ENCODE measurements around the gene DNAH12.
A peak's percentile ranks its signal among the peaks of the same experiment; 100 is the strongest.
"Not testable (repeated sequence)": the region's sequence is repeated elsewhere in the genome, so short reads cannot be mapped to it uniquely, and the experiment has no call there.

DNAH12 gene

GRCh38 chr3:57500506-57500905, 43.6 kb downstream of the DNAH12 start:
- DNase-seq (ENCODE audit: extremely low read depth, low read depth) = no peak
- no peak overlapping the region for H3K4me3 ChIP-seq (replicated peaks; ENCODE audit: low read depth, low read length)
- TF ChIP-seq, protein P1, sequence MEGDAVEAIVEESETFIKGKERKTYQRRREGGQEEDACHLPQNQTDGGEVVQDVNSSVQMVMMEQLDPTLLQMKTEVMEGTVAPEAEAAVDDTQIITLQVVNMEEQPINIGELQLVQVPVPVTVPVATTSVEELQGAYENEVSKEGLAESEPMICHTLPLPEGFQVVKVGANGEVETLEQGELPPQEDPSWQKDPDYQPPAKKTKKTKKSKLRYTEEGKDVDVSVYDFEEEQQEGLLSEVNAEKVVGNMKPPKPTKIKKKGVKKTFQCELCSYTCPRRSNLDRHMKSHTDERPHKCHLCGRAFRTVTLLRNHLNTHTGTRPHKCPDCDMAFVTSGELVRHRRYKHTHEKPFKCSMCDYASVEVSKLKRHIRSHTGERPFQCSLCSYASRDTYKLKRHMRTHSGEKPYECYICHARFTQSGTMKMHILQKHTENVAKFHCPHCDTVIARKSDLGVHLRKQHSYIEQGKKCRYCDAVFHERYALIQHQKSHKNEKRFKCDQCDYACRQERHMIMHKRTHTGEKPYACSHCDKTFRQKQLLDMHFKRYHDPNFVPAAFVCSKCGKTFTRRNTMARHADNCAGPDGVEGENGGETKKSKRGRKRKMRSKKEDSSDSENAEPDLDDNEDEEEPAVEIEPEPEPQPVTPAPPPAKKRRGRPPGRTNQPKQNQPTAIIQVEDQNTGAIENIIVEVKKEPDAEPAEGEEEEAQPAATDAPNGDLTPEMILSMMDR (IDR thresholded peaks at IDR 0.05; ENCODE audit: low read depth, low read length, missing control alignments) = no peak

DNA sequence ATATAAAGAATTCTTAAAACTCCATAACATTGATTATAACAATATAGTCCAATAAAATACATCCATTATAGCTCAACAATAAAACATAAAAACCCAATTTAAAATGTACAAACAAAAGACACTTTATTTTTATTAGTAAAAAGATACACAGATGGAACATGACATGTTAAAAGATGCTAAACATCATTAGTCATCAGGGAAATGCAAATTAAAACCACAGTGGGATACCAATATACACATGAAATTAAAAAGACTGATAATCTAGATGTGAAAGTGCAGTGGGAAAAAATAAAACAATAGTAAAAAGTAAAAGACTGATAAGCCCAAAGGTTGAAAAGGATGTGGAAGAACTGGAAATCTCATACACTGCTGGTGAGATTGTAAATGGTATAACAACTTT, 46.2 kb downstream of the DNAH12 start:
- DNase-seq (ENCODE audit: extremely low read depth, low read depth) = no peak
- no peak overlapping the region for H3K4me3 ChIP-seq (replicated peaks; ENCODE audit: low read depth, low read length)

DNA sequence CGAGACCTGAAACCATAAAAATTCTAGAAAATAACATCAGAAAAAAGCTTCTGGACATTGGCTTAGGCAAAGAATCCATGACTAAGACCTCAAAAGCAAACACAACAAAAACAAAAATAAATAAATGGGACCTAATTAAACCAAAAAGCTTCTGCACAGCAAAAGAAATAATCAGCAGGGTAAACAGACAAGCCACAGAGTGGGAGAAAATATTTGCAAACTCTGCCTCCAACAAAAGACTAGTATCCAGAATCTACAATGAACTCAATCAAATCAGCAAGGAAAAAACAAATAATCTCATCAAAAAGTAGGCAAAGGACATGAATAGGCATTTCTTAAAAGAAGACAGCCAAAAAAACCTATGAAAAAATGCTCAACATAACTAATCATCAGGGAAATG, 59.6 kb downstream of the DNAH12 start:
- no peak for DNase-seq (ENCODE audit: extremely low read depth, low read depth)
- no peak overlapping the region for H3K4me3 ChIP-seq (replicated peaks; ENCODE audit: low read depth, low read length)
- TF ChIP-seq, protein P1 (IDR thresholded peaks at IDR 0.05; ENCODE audit: low read depth, low read length, missing control alignments) = no peak

More for the DNA sequence above, 46.2 kb downstream of the DNAH12 start:
- TF ChIP-seq, protein P1 (IDR thresholded peaks at IDR 0.05; ENCODE audit: low read depth, low read length, missing control alignments) = no peak

DNA sequence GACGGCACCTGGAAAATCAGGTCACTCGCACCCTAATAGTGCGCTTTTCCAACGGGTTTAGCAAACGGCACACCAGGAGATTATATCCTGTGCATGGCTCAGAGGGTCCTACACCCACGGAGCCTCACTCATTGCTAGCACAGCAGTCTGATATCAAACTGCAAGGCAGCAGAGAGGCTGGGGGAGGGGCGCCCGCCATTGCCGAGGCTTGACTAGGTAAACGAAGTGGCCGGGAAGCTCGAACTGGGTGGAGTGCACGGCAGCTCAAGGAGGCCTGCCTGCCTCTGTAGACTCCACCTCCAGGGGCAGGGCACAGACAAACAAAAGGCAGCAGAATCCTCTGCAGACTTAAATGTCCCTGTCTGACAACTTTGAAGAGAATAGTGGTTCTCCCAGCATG, 67.0 kb downstream of the DNAH12 start:
- not testable (repeated sequence) for H3K4me3 ChIP-seq (replicated peaks; ENCODE audit: low read depth, low read length)

DNA sequence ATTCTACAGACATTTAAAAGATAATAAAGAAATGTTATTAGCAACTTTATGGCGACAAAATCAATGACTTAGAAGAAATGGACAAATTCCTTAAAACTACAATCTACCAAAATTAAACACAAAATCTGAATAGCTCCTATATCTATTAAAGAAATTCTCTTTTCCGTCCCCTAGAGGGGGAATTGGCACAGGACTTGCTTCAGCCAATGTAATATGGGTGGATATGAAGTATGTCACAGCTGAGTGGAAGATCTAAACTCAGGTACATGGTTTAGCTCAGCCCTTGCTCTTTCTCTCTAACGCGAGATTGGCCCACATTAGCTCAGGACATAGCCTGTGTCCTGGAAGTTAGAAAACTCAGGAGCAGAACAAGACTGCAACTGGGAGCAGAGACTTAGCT, 79.3 kb downstream of the DNAH12 start:
- TF ChIP-seq, protein P1 (IDR thresholded peaks at IDR 0.05; ENCODE audit: low read depth, low read length, missing control alignments) = peak; percentile 8
- no peak overlapping the region for H3K4me3 ChIP-seq (replicated peaks; ENCODE audit: low read depth, low read length)
- DNase-seq (ENCODE audit: extremely low read depth, low read depth) = no peak

More for the DNA sequence above, 67.0 kb downstream of the DNAH12 start:
- not testable (repeated sequence) for DNase-seq (ENCODE audit: extremely low read depth, low read depth)

GRCh38 chr3:57464011-57464410, 80.1 kb downstream of the DNAH12 start:
- no peak for DNase-seq (ENCODE audit: extremely low read depth, low read depth)
- TF ChIP-seq, protein P1 (IDR thresholded peaks at IDR 0.05; ENCODE audit: low read depth, low read length, missing control alignments) = no peak

DNA sequence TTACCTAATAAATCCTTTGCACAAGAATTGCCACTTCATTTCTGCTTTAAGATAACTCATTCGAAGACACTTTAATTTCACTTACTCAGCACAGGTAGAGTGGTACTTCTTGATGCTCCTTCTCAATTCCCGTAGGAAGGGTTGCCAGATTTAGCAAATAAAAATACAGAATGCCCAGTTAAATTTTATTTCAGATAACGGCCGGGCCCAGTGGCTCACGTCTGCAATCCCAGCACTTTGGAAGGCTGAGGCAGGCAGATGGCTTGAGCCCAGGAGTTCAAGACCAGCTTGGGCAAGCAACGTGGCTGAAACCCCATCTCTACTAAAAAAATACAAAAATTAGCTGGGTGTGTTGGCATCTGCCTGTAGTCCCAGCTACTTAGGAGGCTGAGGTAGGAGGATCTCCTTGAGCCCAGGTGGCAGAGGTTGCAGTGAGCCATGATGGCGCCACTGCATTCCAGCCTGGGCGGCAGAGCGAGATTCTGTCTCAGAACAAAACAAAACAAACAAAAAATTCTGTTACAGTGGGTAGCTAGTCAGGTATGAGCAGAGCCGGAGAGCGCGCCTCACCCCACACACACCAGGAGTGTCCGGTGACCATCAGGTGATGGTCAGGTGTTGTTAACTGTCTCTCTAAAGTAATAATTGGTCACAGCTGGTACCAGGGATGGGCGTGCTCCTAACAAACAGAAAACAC, 92.8 kb downstream of the DNAH12 start:
- TF ChIP-seq, protein P1 (IDR thresholded peaks at IDR 0.05; ENCODE audit: low read depth, low read length, missing control alignments) = no peak
- no peak overlapping the region for H3K4me3 ChIP-seq (replicated peaks; ENCODE audit: low read depth, low read length)
- DNase-seq (ENCODE audit: extremely low read depth, low read depth) = no peak

More at GRCh38 chr3:57464011-57464410, 80.1 kb downstream of the DNAH12 start:
- no peak overlapping the region for H3K4me3 ChIP-seq (replicated peaks; ENCODE audit: low read depth, low read length)

DNA sequence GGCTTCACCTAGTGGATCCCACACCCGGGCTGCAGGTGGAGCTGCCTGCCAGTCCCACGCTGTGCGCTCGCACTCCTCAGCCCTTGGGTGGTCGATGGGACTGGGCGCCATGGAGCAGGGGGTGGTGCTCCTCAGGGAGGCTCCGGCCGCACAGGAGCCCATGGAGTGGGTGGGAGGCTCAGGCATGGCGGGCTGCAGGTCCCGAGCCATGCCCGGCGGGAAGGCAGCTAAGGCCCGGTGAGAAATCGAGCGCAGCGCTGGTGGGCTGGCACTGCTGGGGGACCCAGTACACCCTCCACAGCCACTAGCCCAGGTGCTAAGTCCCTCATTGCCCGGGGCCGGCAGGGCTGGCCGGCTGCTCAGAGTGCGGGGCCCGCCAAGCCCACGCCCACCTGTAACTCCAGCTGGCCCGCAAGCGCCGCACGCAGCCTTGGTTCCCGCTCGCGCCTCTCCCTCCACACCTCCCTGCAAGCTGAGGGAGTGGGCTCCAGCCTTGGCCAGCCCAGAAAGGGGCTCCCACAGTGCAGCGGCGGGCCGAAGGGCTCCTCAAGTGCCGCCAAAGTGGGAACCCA, 94.8 kb downstream of the DNAH12 start:
- not testable (repeated sequence) for H3K4me3 ChIP-seq (replicated peaks; ENCODE audit: low read depth, low read length); DNase-seq (ENCODE audit: extremely low read depth, low read depth)

DNA sequence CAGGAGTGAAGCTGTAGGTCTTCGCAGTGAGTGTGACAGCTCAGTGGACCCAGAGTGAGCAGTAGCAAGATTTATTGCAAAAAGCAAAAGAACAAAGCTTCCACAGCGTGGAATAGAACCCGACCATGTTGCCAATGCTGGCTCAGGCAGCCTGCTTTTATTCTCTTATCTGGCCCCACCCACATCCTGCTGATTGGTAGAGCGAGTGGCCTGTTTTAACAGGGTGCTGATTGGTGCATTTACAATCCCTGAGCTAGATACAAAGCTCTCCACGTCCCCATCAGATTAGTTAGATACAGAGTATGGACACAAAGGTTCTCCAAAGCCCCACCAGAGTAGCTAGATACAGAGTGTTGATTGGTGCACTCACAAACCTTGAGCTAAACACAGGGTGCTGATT, 95.7 kb downstream of the DNAH12 start:
- DNase-seq (ENCODE audit: extremely low read depth, low read depth); H3K4me3 ChIP-seq (replicated peaks; ENCODE audit: low read depth, low read length): not testable (repeated sequence)

Measured in HFF-Myc (cell line).